Peyer's patch (tissue), 4 donors: ENCODE data around the gene NELFB. TPM values are rescaled to one million over a fixed set of nuclear protein-coding genes. Genes with fewer than 3 reads are reported as not detected.

Experiments
- DNase-seq, 3 donors: peaks; one replicate each; pipeline ENCODE4 v3.0.0-alpha.2; 2017 to 2019
- H3K27ac ChIP-seq, 4 donors: fragments of 200-600 bp; sonication (generic); one replicate each; pipeline ENCODE4 v1.5.1; 2016 to 2019
- H3K27me3 ChIP-seq, 2 donors: fragments of 200-600 bp; sonication (generic); one replicate each; pipeline ENCODE4 v1.5.1; 2019
- H3K36me3 ChIP-seq, 3 donors: fragments of 200-600 bp; sonication (generic); one replicate each; pipeline ENCODE4 v1.5.1; 2016 to 2019
- H3K4me1 ChIP-seq, 4 donors: fragments of 200-600 bp; sonication (generic); one replicate each; pipeline ENCODE4 v1.5.1; 2016 to 2019
- H3K4me3 ChIP-seq, 4 donors: fragments of 200-600 bp; sonication (generic); 1 replicate in 3 of 4; 2 replicates in 1 of 4; pipeline ENCODE4 v1.5.1; 2016 to 2019; ENCODE audit warnings: mild to moderate bottlenecking in 1 of 4
- H3K9me3 ChIP-seq, 4 donors: fragments of 200-600 bp; sonication (generic); one replicate each; pipeline ENCODE4 v1.5.1; 2016 to 2019; ENCODE audit warnings: mild to moderate bottlenecking in 1 of 4
- CTCF ChIP-seq, 6 experiments: fragments of 450-650 bp in 4 of 6; fragments of 200-600 bp in 2 of 6; sonication (generic) in 1 of 6; IDR thresholded peaks; one replicate each; pipeline ENCODE4 v1.5.1; 2017 to 2019; ENCODE audit warnings: antibody characterized with exemption in 6 of 6, mild to moderate bottlenecking in 3 of 6, moderate library complexity in 1 of 6
- POLR2A ChIP-seq, 2 donors: fragments of 450-650 bp; IDR thresholded peaks; one replicate each; pipeline ENCODE4 v1.5.1; 2017; ENCODE audit warnings: antibody characterized with exemption in 2 of 2, mild to moderate bottlenecking in 2 of 2, moderate library complexity in 2 of 2
- total RNA-seq, 4 donors: library from RNA; depleted of rRNA; stranded (reverse); fragments of >200 nt; gene quantifications; one replicate each; pipeline ENCODE4 v1.1.0, GENCODE V29; 2016

The NELFB gene
- total RNA-seq, 4 donors from 2014 or later = 47.4 to 57.8 (median 50.2) TPM

GRCh38 chr9:137271696-137272076, 16.6 kb downstream of the NELFB start:
- Histone ChIP-seq H3K27ac (no peak overlapping the region), H3K4me3 (no peak overlapping the region), H3K9me3 (no peaks in the 10 kb centered on the region), H3K36me3 (peaks cover 0 to 29% (median 0%) of the 10 kb centered on the region in 3 donors), H3K27me3 (no peaks in the 10 kb centered on the region), H3K4me1 (peaks cover 11 to 36% (median 18%) of the 10 kb centered on the region in 4 donors)
- no peak for DNase-seq
- TF ChIP-seq CTCF (IDR thresholded peaks at IDR 0.05) (no peak), POLR2A (IDR thresholded peaks at IDR 0.05) (no peak)

GRCh38 chr9:137272241-137273094, 17.3 kb downstream of the NELFB start:
- Histone ChIP-seq H3K4me1 (peaks cover 17 to 43% (median 22%) of the 10 kb centered on the region in 4 donors), H3K36me3 (peaks cover 0 to 23% (median 0%) of the 10 kb centered on the region in 3 donors), H3K27me3 (no peaks in the 10 kb centered on the region), H3K9me3 (no peaks in the 10 kb centered on the region), H3K4me3 (no peak overlapping the region), H3K27ac (no peak overlapping the region)
- no peak for TF ChIP-seq POLR2A (IDR thresholded peaks at IDR 0.05)
- TF ChIP-seq CTCF (IDR thresholded peaks at IDR 0.05) = no peak
- DNase-seq = no peak

GRCh38 chr9:137273095-137273490, 18.0 kb downstream of the NELFB start:
- no peak for DNase-seq
- no peak overlapping the region for H3K4me3 ChIP-seq
- no peak overlapping the region for H3K27ac ChIP-seq
- peaks cover 0 to 23% (median 0%) of the 10 kb centered on the region in 3 donors for H3K36me3 ChIP-seq
- peaks cover 17 to 39% (median 22%) of the 10 kb centered on the region in 4 donors for H3K4me1 ChIP-seq
- H3K9me3 ChIP-seq = no peaks in the 10 kb centered on the region
- TF ChIP-seq POLR2A (IDR thresholded peaks at IDR 0.05) (no peak), CTCF (IDR thresholded peaks at IDR 0.05) (no peak)
- H3K27me3 ChIP-seq = no peaks in the 10 kb centered on the region

- no peaks in the 10 kb centered on the region for H3K27me3 ChIP-seq
- TF ChIP-seq CTCF (IDR thresholded peaks at IDR 0.05) (no peak), POLR2A (IDR thresholded peaks at IDR 0.05) (no peak)
- no peak overlapping the region for H3K4me3 ChIP-seq
- H3K9me3 ChIP-seq = no peaks in the 10 kb centered on the region
- peaks cover 0 to 24% (median 0%) of the 10 kb centered on the region in 3 donors for H3K36me3 ChIP-seq
- DNase-seq = peak in 1 of 3 donors; percentile 65
- peaks cover 17 to 34% (median 24%) of the 10 kb centered on the region in 4 donors for H3K4me1 ChIP-seq
- H3K27ac ChIP-seq = peak overlapping the region; percentile 17 to 84 (median 56)
Measured at GRCh38 chr9:137273611-137274320, 18.6 kb downstream of the NELFB start.

- no peak for DNase-seq
- peak overlapping the region in 1 of 4 donors; percentile 92 for H3K27ac ChIP-seq
- no peaks in the 10 kb centered on the region for H3K9me3 ChIP-seq
- peaks cover 0 to 38% (median 3%) of the 10 kb centered on the region in 3 donors for H3K36me3 ChIP-seq
- no peak overlapping the region for H3K4me3 ChIP-seq
- H3K27me3 ChIP-seq = no peaks in the 10 kb centered on the region
- TF ChIP-seq CTCF (IDR thresholded peaks at IDR 0.05) = no peak
- TF ChIP-seq POLR2A (IDR thresholded peaks at IDR 0.05) = no peak
- peaks cover 11 to 36% (median 21%) of the 10 kb centered on the region in 4 donors for H3K4me1 ChIP-seq
Measured at GRCh38 chr9:137275203-137275587, 20.1 kb downstream of the NELFB start.
